ENCODE measurements around the gene DCTPP1.

The DCTPP1 gene

GRCh38 chr16:30439720-30440348, 10.0 kb upstream of the DCTPP1 start:
- Histone ChIP-seq H3K27ac (ENCODE audit: low read depth, low read length) (no peak overlapping the region), H3K79me1 (ENCODE audit: low read length) (peaks cover 4% of the 10 kb centered on the region), H3K4me1 (ENCODE audit: control insufficient read depth, low read depth, low read length) (no peaks in the 10 kb centered on the region), H3K36me3 (ENCODE audit: control insufficient read depth, insufficient read depth, low read length) (no peaks in the 10 kb centered on the region), H3K27me3 (ENCODE audit: insufficient read depth, low read length, poor library complexity) (no peaks in the 10 kb centered on the region), H2BK15ac (replicated peaks; ENCODE audit: low read depth) (no peak overlapping the region), H3K9ac (ENCODE audit: low read length) (no peak overlapping the region), H4K5ac (ENCODE audit: low read length) (no peak overlapping the region), H3K4ac (ENCODE audit: low read depth, low read length) (no peak overlapping the region), H3K18ac (ENCODE audit: low read length) (no peak overlapping the region), H3K56ac (ENCODE audit: low read length) (no peak overlapping the region), H2AK5ac (ENCODE audit: low read length) (no peak overlapping the region), H2BK5ac (ENCODE audit: low read length) (no peak overlapping the region), H3K79me2 (ENCODE audit: control insufficient read depth, insufficient read depth, low read length) (peaks cover 2% of the 10 kb centered on the region), H3K23ac (ENCODE audit: low read length) (no peak overlapping the region), H2BK120ac (ENCODE audit: low read depth, low read length) (no peak overlapping the region), H3K4me2 (ENCODE audit: low read length) (no peak overlapping the region), H4K8ac (ENCODE audit: low read depth, low read length) (no peak overlapping the region), H3K4me3 (ENCODE audit: low read length) (no peak overlapping the region)
- no CpG with 5 or more reads among the region's 6 CpGs for WGBS (ENCODE audit: extremely low coverage, insufficient coverage, low lambda C conversion rate)
- no peak for DNase-seq

- H3K56ac ChIP-seq (ENCODE audit: low read length), result no peak overlapping the region
- H2BK15ac ChIP-seq (replicated peaks; ENCODE audit: low read depth), result no peak overlapping the region
- no peak overlapping the region for H3K27ac ChIP-seq (ENCODE audit: low read depth, low read length)
- H2BK5ac ChIP-seq (ENCODE audit: low read length), result no peak overlapping the region
- H3K4me2 ChIP-seq (ENCODE audit: low read length), result no peak overlapping the region
- no peak overlapping the region for H2BK120ac ChIP-seq (ENCODE audit: low read depth, low read length)
- H4K8ac ChIP-seq (ENCODE audit: low read depth, low read length), result no peak overlapping the region
- H3K4ac ChIP-seq (ENCODE audit: low read depth, low read length), result no peak overlapping the region
- H3K27me3 ChIP-seq (ENCODE audit: insufficient read depth, low read length, poor library complexity), result no peaks in the 10 kb centered on the region
- H3K79me1 ChIP-seq (ENCODE audit: low read length), result no peaks in the 10 kb centered on the region
- no peak overlapping the region for H3K23ac ChIP-seq (ENCODE audit: low read length)
- no peak overlapping the region for H3K4me3 ChIP-seq (ENCODE audit: low read length)
- H2AK5ac ChIP-seq (ENCODE audit: low read length), result no peak overlapping the region
- H3K4me1 ChIP-seq (ENCODE audit: control insufficient read depth, low read depth, low read length), result no peaks in the 10 kb centered on the region
- no peaks in the 10 kb centered on the region for H3K79me2 ChIP-seq (ENCODE audit: control insufficient read depth, insufficient read depth, low read length)
- H3K36me3 ChIP-seq (ENCODE audit: control insufficient read depth, insufficient read depth, low read length), result no peaks in the 10 kb centered on the region
- no CpG with 5 or more reads among the region's 5 CpGs for WGBS (ENCODE audit: extremely low coverage, insufficient coverage, low lambda C conversion rate)
- H4K5ac ChIP-seq (ENCODE audit: low read length), result no peak overlapping the region
- no peak overlapping the region for H3K18ac ChIP-seq (ENCODE audit: low read length)
- no peak overlapping the region for H3K9ac ChIP-seq (ENCODE audit: low read length)
- DNase-seq, result no peak
Observed at GRCh38 chr16:30438835-30439234, 9.0 kb upstream of the DCTPP1 start.

- H3K23ac ChIP-seq (ENCODE audit: low read length), result no peak overlapping the region
- H3K4me2 ChIP-seq (ENCODE audit: low read length), result no peak overlapping the region
- H3K4me3 ChIP-seq (ENCODE audit: low read length), result no peak overlapping the region
- no peak for DNase-seq
- no peak overlapping the region for H4K8ac ChIP-seq (ENCODE audit: low read depth, low read length)
- no peak overlapping the region for H2BK15ac ChIP-seq (replicated peaks; ENCODE audit: low read depth)
- no peaks in the 10 kb centered on the region for H3K27me3 ChIP-seq (ENCODE audit: insufficient read depth, low read length, poor library complexity)
- H4K5ac ChIP-seq (ENCODE audit: low read length), result no peak overlapping the region
- no peak overlapping the region for H3K56ac ChIP-seq (ENCODE audit: low read length)
- H2AK5ac ChIP-seq (ENCODE audit: low read length), result no peak overlapping the region
- H3K27ac ChIP-seq (ENCODE audit: low read depth, low read length), result no peak overlapping the region
- H3K36me3 ChIP-seq (ENCODE audit: control insufficient read depth, insufficient read depth, low read length), result no peaks in the 10 kb centered on the region
- H3K4ac ChIP-seq (ENCODE audit: low read depth, low read length), result no peak overlapping the region
- no peak overlapping the region for H3K18ac ChIP-seq (ENCODE audit: low read length)
- H3K79me1 ChIP-seq (ENCODE audit: low read length), result no peaks in the 10 kb centered on the region
- H2BK120ac ChIP-seq (ENCODE audit: low read depth, low read length), result no peak overlapping the region
- H3K79me2 ChIP-seq (ENCODE audit: control insufficient read depth, insufficient read depth, low read length), result no peaks in the 10 kb centered on the region
- WGBS (ENCODE audit: extremely low coverage, insufficient coverage, low lambda C conversion rate), result no CpG with 5 or more reads among the region's 3 CpGs
- no peak overlapping the region for H3K9ac ChIP-seq (ENCODE audit: low read length)
- H3K4me1 ChIP-seq (ENCODE audit: control insufficient read depth, low read depth, low read length), result no peaks in the 10 kb centered on the region
- H2BK5ac ChIP-seq (ENCODE audit: low read length), result no peak overlapping the region
Observed at GRCh38 chr16:30437511-30438046, 7.7 kb upstream of the DCTPP1 start.

GRCh38 chr16:30434852-30435251, 5.0 kb upstream of the DCTPP1 start:
- Histone ChIP-seq H3K27me3 (ENCODE audit: insufficient read depth, low read length, poor library complexity) (no peaks in the 10 kb centered on the region), H2BK120ac (ENCODE audit: low read depth, low read length) (no peak overlapping the region), H3K56ac (ENCODE audit: low read length) (no peak overlapping the region), H4K5ac (ENCODE audit: low read length) (no peak overlapping the region), H3K9ac (ENCODE audit: low read length) (no peak overlapping the region), H3K4me1 (ENCODE audit: control insufficient read depth, low read depth, low read length) (peaks cover 2% of the 10 kb centered on the region), H3K79me2 (ENCODE audit: control insufficient read depth, insufficient read depth, low read length) (no peaks in the 10 kb centered on the region), H3K4ac (ENCODE audit: low read depth, low read length) (no peak overlapping the region), H3K27ac (ENCODE audit: low read depth, low read length) (no peak overlapping the region), H2BK15ac (replicated peaks; ENCODE audit: low read depth) (no peak overlapping the region), H2AK5ac (ENCODE audit: low read length) (no peak overlapping the region), H3K23ac (ENCODE audit: low read length) (no peak overlapping the region), H4K8ac (ENCODE audit: low read depth, low read length) (no peak overlapping the region), H3K4me2 (ENCODE audit: low read length) (no peak overlapping the region), H2BK5ac (ENCODE audit: low read length) (no peak overlapping the region), H3K79me1 (ENCODE audit: low read length) (no peaks in the 10 kb centered on the region), H3K18ac (ENCODE audit: low read length) (no peak overlapping the region), H3K36me3 (ENCODE audit: control insufficient read depth, insufficient read depth, low read length) (no peaks in the 10 kb centered on the region), H3K4me3 (ENCODE audit: low read length) (no peak overlapping the region)
- no peak for DNase-seq
- WGBS (ENCODE audit: extremely low coverage, insufficient coverage, low lambda C conversion rate), result no CpG with 5 or more reads among the region's 4 CpGs

DNA sequence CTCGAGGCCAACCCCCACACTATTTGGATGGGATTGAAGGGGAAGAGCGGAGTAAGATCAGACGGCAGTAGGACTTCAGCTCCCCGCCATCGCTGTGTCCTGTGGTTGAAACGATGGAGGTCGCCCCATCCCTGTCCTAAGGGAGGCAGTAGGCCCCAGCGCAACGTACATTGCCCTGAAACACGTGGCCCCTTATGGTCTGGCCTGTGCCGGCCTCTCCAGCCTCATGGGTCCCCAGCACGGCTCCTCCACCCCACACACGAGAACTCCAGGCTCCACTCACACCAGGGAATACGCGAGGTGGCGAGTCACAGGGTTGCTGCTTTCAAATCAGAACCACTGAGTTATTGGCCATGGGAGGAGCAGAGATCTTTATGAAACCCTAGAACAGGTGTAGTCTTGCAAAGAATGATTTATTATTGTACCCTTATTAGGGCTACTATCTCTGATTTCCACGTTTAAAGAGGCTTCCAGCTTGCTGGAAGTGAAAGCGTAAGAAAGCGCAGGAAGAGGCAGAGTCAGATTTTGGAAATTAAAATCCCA, 669 bp upstream of the DCTPP1 start:
- no peak overlapping the region for H3K4me3 ChIP-seq (ENCODE audit: low read length)
- H3K79me2 ChIP-seq (ENCODE audit: control insufficient read depth, insufficient read depth, low read length), result peaks cover 4% of the 10 kb centered on the region
- H2BK15ac ChIP-seq (replicated peaks; ENCODE audit: low read depth), result no peak overlapping the region
- no peaks in the 10 kb centered on the region for H3K36me3 ChIP-seq (ENCODE audit: control insufficient read depth, insufficient read depth, low read length)
- H3K27me3 ChIP-seq (ENCODE audit: insufficient read depth, low read length, poor library complexity), result no peaks in the 10 kb centered on the region
- no peak for DNase-seq
- H2AK5ac ChIP-seq (ENCODE audit: low read length), result no peak overlapping the region
- H3K56ac ChIP-seq (ENCODE audit: low read length), result peak overlapping the region; percentile 80
- no peak overlapping the region for H3K4ac ChIP-seq (ENCODE audit: low read depth, low read length)
- H4K5ac ChIP-seq (ENCODE audit: low read length), result no peak overlapping the region
- H2BK120ac ChIP-seq (ENCODE audit: low read depth, low read length), result no peak overlapping the region
- peak overlapping the region; percentile 33 for H3K9ac ChIP-seq (ENCODE audit: low read length)
- H2BK5ac ChIP-seq (ENCODE audit: low read length), result no peak overlapping the region
- H4K8ac ChIP-seq (ENCODE audit: low read depth, low read length), result no peak overlapping the region
- H3K4me2 ChIP-seq (ENCODE audit: low read length), result peak overlapping the region; percentile 15
- no peak overlapping the region for H3K27ac ChIP-seq (ENCODE audit: low read depth, low read length)
- peaks cover 7% of the 10 kb centered on the region for H3K79me1 ChIP-seq (ENCODE audit: low read length)
- H3K23ac ChIP-seq (ENCODE audit: low read length), result no peak overlapping the region
- H3K4me1 ChIP-seq (ENCODE audit: control insufficient read depth, low read depth, low read length), result peaks cover 2% of the 10 kb centered on the region
- no CpG with 5 or more reads among the region's 19 CpGs for WGBS (ENCODE audit: extremely low coverage, insufficient coverage, low lambda C conversion rate)
- no peak overlapping the region for H3K18ac ChIP-seq (ENCODE audit: low read length)

- Histone ChIP-seq H3K18ac (ENCODE audit: low read length) (no peak overlapping the region), H3K27me3 (ENCODE audit: insufficient read depth, low read length, poor library complexity) (no peaks in the 10 kb centered on the region), H3K23ac (ENCODE audit: low read length) (no peak overlapping the region), H2BK5ac (ENCODE audit: low read length) (no peak overlapping the region), H3K79me2 (ENCODE audit: control insufficient read depth, insufficient read depth, low read length) (peaks cover 4% of the 10 kb centered on the region), H3K4me3 (ENCODE audit: low read length) (peak overlapping the region; percentile 72), H2AK5ac (ENCODE audit: low read length) (no peak overlapping the region), H2BK120ac (ENCODE audit: low read depth, low read length) (no peak overlapping the region), H3K56ac (ENCODE audit: low read length) (peak overlapping the region; percentile 84), H3K4me1 (ENCODE audit: control insufficient read depth, low read depth, low read length) (peaks cover 2% of the 10 kb centered on the region), H3K79me1 (ENCODE audit: low read length) (peaks cover 10% of the 10 kb centered on the region), H3K4ac (ENCODE audit: low read depth, low read length) (no peak overlapping the region), H3K9ac (ENCODE audit: low read length) (peak overlapping the region; percentile 75), H3K4me2 (ENCODE audit: low read length) (peak overlapping the region; percentile 47), H2BK15ac (replicated peaks; ENCODE audit: low read depth) (no peak overlapping the region), H4K5ac (ENCODE audit: low read length) (no peak overlapping the region), H3K36me3 (ENCODE audit: control insufficient read depth, insufficient read depth, low read length) (peaks cover 3% of the 10 kb centered on the region), H3K27ac (ENCODE audit: low read depth, low read length) (no peak overlapping the region), H4K8ac (ENCODE audit: low read depth, low read length) (no peak overlapping the region)
- WGBS (ENCODE audit: extremely low coverage, insufficient coverage, low lambda C conversion rate), result no CpG with 5 or more reads among the region's 11 CpGs
- DNase-seq, result no peak
Observed at GRCh38 chr16:30429418-30429677, 482 bp downstream of the DCTPP1 start.
